Naive thymus-derived CD4-positive, alpha-beta T cell (primary cell): Measurements from ENCODE around the gene TFE3. TPM values are rescaled to one million over a fixed set of nuclear protein-coding genes. Genes with fewer than 3 reads are reported as not detected.

Experiments used
- ATAC-seq: fragments of 150-1000 bp; cut with Tn5 transposase; 2 replicates; pipeline ENCODE4 v1.10.0; 2021; ENCODE audit warnings: mild to moderate bottlenecking, moderate library complexity
- CTCF ChIA-PET: fragments of 350-600 bp; sonication (Branson Sonifier 250); formaldehyde crosslinking; loops from one replicate; lab custom pipeline; 2021; ENCODE audit warnings: antibody characterized with exemption; lab: Charles Lee
- POLR2A ChIA-PET: fragments of 350-600 bp; sonication (Branson Sonifier 250); formaldehyde crosslinking; loops from one replicate; lab custom pipeline; 2021; ENCODE audit warnings: antibody characterized with exemption, inconsistent platforms; lab: Charles Lee
- DNase-seq, 9 donors: peaks; one replicate each; pipeline versions ENCODE4 v3.0.0 to v3.0.0-alpha.2; 2020 to 2022; ENCODE audit warnings: mixed read lengths in 1 of 9
- H3K27ac ChIP-seq: one replicate; pipeline ENCODE4 v1.7.0; 2013; ENCODE audit warnings: mild to moderate bottlenecking, low read depth, low read length, moderate library complexity
- H3K27me3 ChIP-seq, 2 donors: one replicate each; pipeline ENCODE4 v1.7.0; 2013; ENCODE audit warnings: low read length in 2 of 2, mild to moderate bottlenecking in 2 of 2, moderate library complexity in 2 of 2; ENCODE audit not compliant: control insufficient read depth in 2 of 2, insufficient read depth in 2 of 2
- H3K36me3 ChIP-seq, 3 experiments: 1 replicate in 2 of 3; 2 replicates in 1 of 3; pipeline ENCODE4 v1.7.0; 2013; ENCODE audit warnings: low read length in 3 of 3, mild to moderate bottlenecking in 3 of 3, moderate library complexity in 1 of 3; ENCODE audit not compliant: insufficient read depth in 3 of 3, control insufficient read depth in 2 of 3
- H3K4me1 ChIP-seq, 2 donors: one replicate each; pipeline ENCODE4 v1.7.0; 2013; ENCODE audit warnings: low read length in 2 of 2, mild to moderate bottlenecking in 2 of 2, moderate library complexity in 1 of 2; ENCODE audit not compliant: control insufficient read depth in 2 of 2, insufficient read depth in 2 of 2
- H3K4me3 ChIP-seq: 2 replicates; pipeline ENCODE4 v1.7.0; 2013; ENCODE audit warnings: mild to moderate bottlenecking, low read length
- H3K9me3 ChIP-seq, 3 experiments: 1 replicate in 2 of 3; 2 replicates in 1 of 3; pipeline ENCODE4 v1.7.0; 2013; ENCODE audit warnings: low read length in 3 of 3; ENCODE audit not compliant: control insufficient read depth in 2 of 3
- H3K27ac Mint-ChIP-seq, 9 donors: one replicate each; pipeline ENCODE4 v1.8.0; 2020 to 2022; ENCODE audit warnings: mixed read lengths in 9 of 9, mild to moderate bottlenecking in 8 of 9, moderate library complexity in 5 of 9, inconsistent platforms in 2 of 9
- H3K27me3 Mint-ChIP-seq, 5 donors: one replicate each; pipeline ENCODE4 v1.8.0; 2021 to 2022; ENCODE audit warnings: mixed read lengths in 5 of 5, mild to moderate bottlenecking in 1 of 5
- H3K36me3 Mint-ChIP-seq, 5 donors: one replicate each; pipeline ENCODE4 v1.8.0; 2020 to 2022; ENCODE audit warnings: mixed read lengths in 5 of 5, mild to moderate bottlenecking in 3 of 5, inconsistent platforms in 1 of 5
- H3K4me1 Mint-ChIP-seq, 7 donors: one replicate each; pipeline ENCODE4 v1.8.0; 2020 to 2022; ENCODE audit warnings: mixed read lengths in 7 of 7, mild to moderate bottlenecking in 3 of 7, inconsistent platforms in 1 of 7
- H3K4me3 Mint-ChIP-seq, 10 donors: one replicate each; pipeline ENCODE4 v1.8.0; 2020 to 2022; ENCODE audit warnings: mild to moderate bottlenecking in 10 of 10, mixed read lengths in 10 of 10, moderate library complexity in 6 of 10, inconsistent platforms in 2 of 10
- H3K9me3 Mint-ChIP-seq, 11 donors: one replicate each; pipeline ENCODE4 v1.8.0; 2020 to 2022; ENCODE audit warnings: mixed read lengths in 11 of 11, mild to moderate bottlenecking in 4 of 11, inconsistent platforms in 1 of 11, moderate library complexity in 1 of 11
- intact Hi-C, 2 donors: fragments of 100-400 bp; cut with micrococcal nuclease; formaldehyde crosslinking; loops; one replicate each; pipeline ENCODE4 v1.15.1; 2023
- polyA plus RNA-seq, 2 donors: library from polyadenylated mRNA; unstranded; fragments of 300-500 nt; fragmentation: Illumina TruSeq; gene quantifications; one replicate each; pipeline ENCODE4 v1.2.3, GENCODE V29; 2021
- total RNA-seq, 6 experiments: library from RNA in 5 of 6; stranded (reverse) in 5 of 6; gene quantifications; 1 replicate in 5 of 6; 2 replicates in 1 of 6; pipeline ENCODE4 v1.2.3 and lab custom pipeline; 2021 to 2026

The TFE3 gene
- total and polyA plus RNA-seq, 7 experiments from 2014 or later, result 2.2 to 54.2 (median 30.1) TPM

DNA sequence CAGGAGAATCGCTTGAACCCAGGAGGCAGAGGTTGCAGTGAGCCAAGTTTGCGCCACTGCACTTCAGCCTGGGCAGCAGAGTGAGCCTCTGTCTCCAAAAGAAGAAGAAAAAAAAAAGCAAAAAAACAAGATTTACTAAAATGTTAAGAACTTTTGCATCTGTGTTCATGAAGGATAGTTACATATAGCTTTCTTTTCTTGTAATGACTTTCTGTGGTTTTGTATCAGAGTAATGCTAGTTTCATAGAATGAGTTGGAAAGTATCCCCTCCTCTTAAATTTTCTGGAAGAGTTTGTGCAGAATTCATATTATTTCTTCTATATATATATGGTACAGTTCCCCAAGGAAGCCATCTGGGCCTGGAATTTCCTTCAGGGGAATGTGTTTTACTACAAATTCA is 24.1 kb downstream of the TFE3 start:
- DNase-seq (no peak), ATAC-seq (no peak)
- no peaks in the 10 kb centered on the region for H3K9me3 ChIP-seq
- Mint-ChIP-seq H3K27me3 (no peaks in the 10 kb centered on the region), H3K9me3 (no peaks in the 10 kb centered on the region), H3K4me3 (no peak overlapping the region), H3K36me3 (peaks cover 0 to 5% (median 0%) of the 10 kb centered on the region in 5 donors), H3K27ac (no peak overlapping the region), H3K4me1 (no peaks in the 10 kb centered on the region)
- no peaks in the 10 kb centered on the region for H3K27me3 ChIP-seq
- ChIA-PET CTCF (no interaction called here), POLR2A (no interaction called here)
- intact Hi-C loops, result no loop called here
- H3K4me3 ChIP-seq, result no peak overlapping the region
- no peaks in the 10 kb centered on the region for H3K4me1 ChIP-seq
- H3K36me3 ChIP-seq, result no peaks in the 10 kb centered on the region
- no peak overlapping the region for H3K27ac ChIP-seq

DNA sequence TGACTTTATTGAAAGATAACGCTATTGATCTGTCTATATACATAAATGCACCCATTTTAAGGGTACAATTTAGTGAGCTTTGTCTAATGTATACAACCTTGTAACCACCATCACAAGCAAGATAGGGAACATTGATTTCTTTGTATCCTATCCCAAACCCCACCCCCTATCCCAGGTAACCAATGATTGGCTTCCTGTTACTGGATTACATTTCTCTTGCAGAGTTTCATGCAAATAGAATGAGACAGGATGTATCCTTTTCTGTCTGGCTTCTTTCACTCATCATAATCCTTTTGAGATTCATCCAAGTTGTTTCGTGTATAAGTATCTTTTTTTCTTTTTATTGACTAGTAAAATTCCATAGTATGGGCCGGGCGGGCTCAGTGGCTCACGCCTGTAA is 39.5 kb downstream of the TFE3 start:
- ATAC-seq (no peak), DNase-seq (no peak)
- Histone ChIP-seq H3K9me3 (no peaks in the 10 kb centered on the region), H3K27me3 (no peaks in the 10 kb centered on the region), H3K27ac (no peak overlapping the region), H3K4me3 (no peak overlapping the region), H3K4me1 (peaks cover 9 to 10% of the 10 kb centered on the region in 2 donors), H3K36me3 (peaks cover 0 to under 1% (median 0%) of the 10 kb centered on the region in 3 experiments)
- ChIA-PET POLR2A (no interaction called here), CTCF (interaction anchor here (0.6 kb wide), 1 partner anchor 454 kb away, joined by 3 read pairs; no protein-coding TSS in a partner anchor)
- intact Hi-C loops, result loop anchor here (2.0 to 5.0 kb wide), 3 partner anchors 69 to 106 kb away; partner anchors contain the start of genes PIM2 (in 1 of the 2), PQBP1 (in 1 of the 2) and TIMM17B (in 1 of the 2)
- Mint-ChIP-seq H3K9me3 (peaks cover 0 to 3% (median 0%) of the 10 kb centered on the region in 11 donors), H3K4me1 (peaks cover 0 to 31% (median 19%) of the 10 kb centered on the region in 7 donors), H3K27me3 (no peaks in the 10 kb centered on the region), H3K36me3 (peaks cover under 1 to 10% (median 3%) of the 10 kb centered on the region in 5 donors), H3K4me3 (peak overlapping the region in 8 of 10 donors; percentile 38 to 68 (median 54)), H3K27ac (peak overlapping the region in 5 of 9 donors; percentile 34 to 82 (median 74))

DNA sequence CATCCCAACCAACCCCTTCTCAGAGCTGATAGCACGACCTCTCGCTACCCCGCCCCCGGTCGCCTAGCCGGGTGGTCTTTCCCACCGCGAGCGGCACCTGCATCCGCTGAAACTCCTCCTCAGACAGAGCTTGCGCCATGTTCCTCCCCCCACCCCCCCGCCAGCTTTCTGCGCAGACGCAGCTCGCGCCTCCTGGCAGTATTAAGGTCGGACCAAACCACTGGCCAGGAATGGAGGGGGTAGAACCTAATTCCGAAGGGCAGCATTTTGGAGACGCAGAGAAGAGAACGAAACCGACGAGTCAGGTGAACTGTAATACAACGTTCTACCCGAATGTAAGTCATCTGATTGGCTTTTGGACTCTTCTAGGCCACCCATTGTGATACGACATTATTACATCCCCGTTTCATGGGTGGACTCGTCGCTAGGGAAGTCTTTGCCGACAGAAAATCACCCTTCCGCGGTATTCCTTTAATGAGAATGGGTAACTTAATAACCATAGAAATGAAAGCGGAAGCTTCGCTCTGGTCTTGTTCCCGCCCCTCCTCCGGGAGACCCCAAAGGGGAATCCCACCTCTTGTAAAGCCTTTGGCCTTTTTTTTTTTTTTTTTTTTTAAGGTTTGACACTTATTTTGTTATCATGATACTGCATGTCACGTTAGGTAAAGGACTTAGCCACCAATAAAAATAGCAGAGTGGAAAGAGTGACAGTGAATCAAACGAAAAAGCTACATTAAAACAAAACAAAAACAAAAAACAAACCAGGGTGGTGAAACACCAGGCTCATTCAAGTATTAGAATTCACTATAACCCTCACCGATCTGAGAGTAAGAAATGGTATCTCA is 40.8 kb downstream of the TFE3 start, which contains the start of gene GRIPAP1:
Gene GRIPAP1, minus strand, starts transcription at position 174 of the 845 bp plus-strand sequence. Its CDS starts 35 bp downstream, at position 139.
- CTCF ChIA-PET, result interaction anchor here (0.6 to 0.7 kb wide), 3 partner anchors 55 to 1103 kb away, joined by 3 read pairs; no protein-coding TSS in a partner anchor
- ATAC-seq (peak; percentile 88), DNase-seq (peak; percentile 61 to 87 (median 79))
- Mint-ChIP-seq H3K27ac (peak within 1 kb of the TSS; percentile 92 to 100 (median 98)), H3K4me3 (peak within 1 kb of the TSS; percentile 94 to 99 (median 98)), H3K36me3 (peaks cover 4 to 22% (median 15%) of the 10 kb centered on the region in 5 donors), H3K9me3 (peaks cover 0 to 3% (median 0%) of the 10 kb centered on the region in 11 donors), H3K27me3 (no peaks in the 10 kb centered on the region), H3K4me1 (peaks cover 7 to 43% (median 32%) of the 10 kb centered on the region in 7 donors)
- intact Hi-C loops, result loop anchor here (1.0 to 5.0 kb wide), 18 partner anchors 41 to 428 kb away; partner anchors contain the start of genes TFE3 (in 2 of the 2), GPKOW (in 1 of the 2), HDAC6 (in 1 of the 2) and PIM2 (in 1 of the 2)
- POLR2A ChIA-PET, result interaction anchor here (0.5 to 2.8 kb wide), 11 partner anchors 11 to 1523 kb away, joined by 3 to 23 read pairs (median 4); partner anchors contain the start of genes KCND1, OTUD5, PRAF2 and SLC35A2
- Histone ChIP-seq H3K27ac (peak within 1 kb of the TSS; percentile 97), H3K9me3 (no peaks in the 10 kb centered on the region), H3K4me1 (peaks cover 9 to 10% of the 10 kb centered on the region in 2 donors), H3K4me3 (peak within 1 kb of the TSS; percentile 97), H3K27me3 (no peaks in the 10 kb centered on the region), H3K36me3 (peaks cover 0 to 14% (median 0%) of the 10 kb centered on the region in 3 experiments)

DNA sequence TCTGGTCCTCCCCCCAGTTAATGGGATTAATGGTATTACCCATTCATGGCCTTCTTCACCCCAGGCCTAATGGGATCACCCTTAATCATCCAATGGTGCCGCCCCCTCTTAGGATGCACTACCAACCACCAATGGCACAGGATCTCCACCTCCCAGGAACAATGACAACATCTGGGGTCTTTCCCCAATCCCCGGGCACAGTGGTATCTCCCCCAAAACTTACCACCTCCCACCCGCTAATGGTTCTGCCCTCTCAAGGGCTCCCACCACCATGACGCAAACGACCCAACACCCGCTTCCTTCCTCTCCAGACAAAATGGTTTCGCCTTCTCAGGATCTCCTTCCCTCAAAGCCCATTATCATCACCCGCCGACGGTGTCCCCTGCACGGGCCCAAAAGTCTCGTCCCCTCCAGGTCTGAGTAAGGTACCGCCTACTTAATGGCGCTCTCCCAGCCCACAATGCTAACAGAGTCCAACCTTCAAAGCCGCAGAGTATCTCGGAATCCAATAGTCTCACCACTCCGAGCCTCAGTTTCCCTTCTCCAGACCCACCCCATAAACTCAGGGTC is 41.6 kb downstream of the TFE3 start:
- POLR2A ChIA-PET, result interaction anchor here (0.9 to 2.8 kb wide), 6 partner anchors 11 to 308 kb away, joined by 3 to 23 read pairs (median 4); partner anchors contain the start of genes OTUD5, PRAF2 and TFE3

DNA sequence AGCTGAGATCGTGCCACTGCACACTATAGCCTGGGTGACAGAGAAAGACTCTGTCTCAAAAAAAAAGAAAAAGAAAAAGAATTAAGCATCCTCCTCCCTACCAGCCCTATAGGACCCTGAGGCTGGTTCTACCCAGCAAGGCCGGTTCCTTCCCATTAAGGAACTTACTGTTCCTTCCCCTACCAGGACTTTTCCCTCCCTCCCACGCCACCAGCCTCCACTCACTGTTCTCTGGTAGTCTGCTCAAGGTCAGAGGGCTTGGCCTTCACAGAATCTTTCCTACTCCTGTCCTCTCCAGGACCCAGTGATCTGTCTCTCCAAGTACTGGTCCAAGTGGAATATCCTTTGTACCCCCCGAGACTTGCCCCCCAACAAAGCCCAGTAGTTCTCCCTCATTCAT is 42.5 kb downstream of the TFE3 start:
- ChIA-PET POLR2A (interaction anchor here (2.8 kb wide), 1 partner anchor 42 kb away, joined by 23 read pairs; the partner anchor contains the start of gene OTUD5), CTCF (no interaction called here)
- H3K4me1 ChIP-seq, result peaks cover 9 to 10% of the 10 kb centered on the region in 2 donors
- H3K4me1 Mint-ChIP-seq, result peaks cover 10 to 46% (median 39%) of the 10 kb centered on the region in 7 donors
- H3K4me3 Mint-ChIP-seq, result peak overlapping the region; percentile 20 to 99 (median 98)
- no peak for ATAC-seq
- peaks cover 0 to 21% (median 0%) of the 10 kb centered on the region in 3 experiments for H3K36me3 ChIP-seq
- peak overlapping the region in 6 of 9 donors; percentile 84 to 99 (median 98) for H3K27ac Mint-ChIP-seq
- no peaks in the 10 kb centered on the region for H3K27me3 Mint-ChIP-seq
- H3K9me3 ChIP-seq, result no peaks in the 10 kb centered on the region
- intact Hi-C loops, result loop anchor here in 1 of 2 donors (5.0 kb wide), 1 partner anchor 103 kb away; the partner anchor contains the start of genes PQBP1 and TIMM17B
- no peaks in the 10 kb centered on the region for H3K27me3 ChIP-seq
- H3K27ac ChIP-seq, result no peak overlapping the region
- peaks cover 0 to 3% (median 0%) of the 10 kb centered on the region in 11 donors for H3K9me3 Mint-ChIP-seq
- DNase-seq, result no peak
- H3K4me3 ChIP-seq, result peak overlapping the region; percentile 97
- H3K36me3 Mint-ChIP-seq, result peaks cover 4 to 30% (median 16%) of the 10 kb centered on the region in 5 donors

More for the DNA sequence above, 41.6 kb downstream of the TFE3 start:
- no peaks in the 10 kb centered on the region for H3K27me3 ChIP-seq
- Mint-ChIP-seq H3K27ac (peak overlapping the region; percentile 92 to 100 (median 98)), H3K4me1 (peaks cover 10 to 46% (median 39%) of the 10 kb centered on the region in 7 donors), H3K9me3 (peaks cover 0 to 3% (median 0%) of the 10 kb centered on the region in 11 donors), H3K4me3 (peak overlapping the region; percentile 94 to 99 (median 98)), H3K36me3 (peaks cover 4 to 29% (median 16%) of the 10 kb centered on the region in 5 donors), H3K27me3 (no peaks in the 10 kb centered on the region)
- intact Hi-C loops, result loop anchor here (1.0 to 5.0 kb wide), 18 partner anchors 42 to 427 kb away; partner anchors contain the start of genes TFE3 (in 2 of the 2), GPKOW (in 1 of the 2), HDAC6 (in 1 of the 2) and PIM2 (in 1 of the 2)
- peak; percentile 68 for ATAC-seq
- H3K4me3 ChIP-seq, result peak overlapping the region; percentile 97
- H3K27ac ChIP-seq, result peak overlapping the region; percentile 97
- no peaks in the 10 kb centered on the region for H3K9me3 ChIP-seq
- CTCF ChIA-PET, result no interaction called here
- peaks cover 9 to 10% of the 10 kb centered on the region in 2 donors for H3K4me1 ChIP-seq
- H3K36me3 ChIP-seq, result peaks cover 0 to 21% (median 0%) of the 10 kb centered on the region in 3 experiments
- DNase-seq, result peak in 3 of 9 donors; percentile 54 to 73 (median 60)
